ELF-1 (cell line): ENCODE data around the gene TJP1.
"Not testable (repeated sequence)": the region's sequence is repeated elsewhere in the genome, so short reads cannot be mapped to it uniquely, and the experiment has no call there.

Experiments
- DNase-seq: peaks from one replicate; pipeline ENCODE4 v3.0.0-alpha.2; 2016; ENCODE audit warnings: low read depth, low spot score

TJP1 gene

GRCh38 chr15:29838352-29839010 is 16.2 kb upstream of the TJP1 start:
- DNase-seq: no peak

GRCh38 chr15:29835301-29835700 is 13.0 kb upstream of the TJP1 start:
- no peak for DNase-seq

DNA sequence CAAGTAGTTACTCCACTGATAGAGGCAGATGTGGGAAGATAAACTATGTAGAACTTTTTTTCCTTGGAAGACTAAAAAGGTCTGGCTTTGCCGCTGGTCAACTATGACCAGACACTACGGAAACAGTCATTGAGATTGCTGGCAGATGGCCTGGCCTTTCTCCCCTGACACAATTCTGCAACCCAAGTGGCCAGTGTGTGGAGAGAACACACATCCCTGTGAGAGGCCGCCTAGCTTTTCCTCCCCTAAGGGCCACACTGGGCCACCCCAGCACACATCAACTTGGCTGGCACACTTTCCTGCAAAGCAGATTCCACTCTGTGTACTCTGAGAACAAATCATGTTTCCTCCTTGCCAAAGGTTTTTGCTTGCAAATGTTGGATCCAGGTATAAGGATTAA is 10.4 kb upstream of the TJP1 start:
- DNase-seq: no peak

DNA sequence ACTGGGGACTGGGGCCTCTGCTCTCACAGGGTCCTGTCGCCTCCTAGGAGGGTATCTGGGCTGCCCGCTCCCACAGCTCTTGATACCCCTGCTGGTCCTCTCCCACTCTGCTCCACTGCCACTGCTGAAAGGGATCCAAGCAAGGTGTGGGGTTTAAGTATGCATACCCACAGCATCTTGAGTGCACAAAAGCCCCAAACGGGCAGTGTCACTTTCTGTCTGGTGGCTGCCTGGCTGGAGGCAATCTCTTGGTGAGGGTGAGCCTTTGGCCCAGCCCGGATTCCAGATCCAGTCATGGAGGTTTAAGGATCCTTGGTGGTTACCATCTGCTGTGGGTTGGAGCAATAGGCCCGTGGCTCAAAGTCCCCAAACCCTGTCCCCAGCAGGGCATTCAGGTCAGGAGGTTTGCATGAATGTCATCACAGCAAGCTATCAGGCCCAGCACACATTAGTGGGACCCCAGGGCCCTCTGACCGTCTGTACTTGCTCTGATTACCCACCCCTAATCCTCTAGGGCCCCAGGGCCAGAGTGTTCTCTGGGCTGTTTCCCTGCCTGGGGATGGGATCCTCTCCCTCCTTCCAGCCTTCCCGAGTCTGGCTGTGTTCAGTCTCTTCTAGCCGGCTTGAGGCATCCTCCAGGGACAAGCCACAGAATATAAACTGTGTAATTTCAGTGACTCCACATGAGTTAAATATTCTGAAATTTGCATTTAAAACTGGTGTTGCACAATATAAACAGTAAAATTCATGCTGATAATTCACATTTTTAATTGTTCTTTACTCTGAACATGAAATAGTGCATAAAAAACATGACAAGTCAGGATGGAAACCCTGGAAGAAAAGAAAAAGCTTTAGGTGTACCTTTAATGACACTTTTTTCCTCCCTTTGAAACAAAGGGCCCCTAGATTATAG is 4.9 kb upstream of the TJP1 start:
- DNase-seq: peak; percentile 19

- no peak for DNase-seq
Measured at GRCh38 chr15:29825227-29825626, 3.0 kb upstream of the TJP1 start.

- peak; percentile 83 for DNase-seq
Measured at GRCh38 chr15:29822684-29823459, 604 bp upstream of the TJP1 start.

DNA sequence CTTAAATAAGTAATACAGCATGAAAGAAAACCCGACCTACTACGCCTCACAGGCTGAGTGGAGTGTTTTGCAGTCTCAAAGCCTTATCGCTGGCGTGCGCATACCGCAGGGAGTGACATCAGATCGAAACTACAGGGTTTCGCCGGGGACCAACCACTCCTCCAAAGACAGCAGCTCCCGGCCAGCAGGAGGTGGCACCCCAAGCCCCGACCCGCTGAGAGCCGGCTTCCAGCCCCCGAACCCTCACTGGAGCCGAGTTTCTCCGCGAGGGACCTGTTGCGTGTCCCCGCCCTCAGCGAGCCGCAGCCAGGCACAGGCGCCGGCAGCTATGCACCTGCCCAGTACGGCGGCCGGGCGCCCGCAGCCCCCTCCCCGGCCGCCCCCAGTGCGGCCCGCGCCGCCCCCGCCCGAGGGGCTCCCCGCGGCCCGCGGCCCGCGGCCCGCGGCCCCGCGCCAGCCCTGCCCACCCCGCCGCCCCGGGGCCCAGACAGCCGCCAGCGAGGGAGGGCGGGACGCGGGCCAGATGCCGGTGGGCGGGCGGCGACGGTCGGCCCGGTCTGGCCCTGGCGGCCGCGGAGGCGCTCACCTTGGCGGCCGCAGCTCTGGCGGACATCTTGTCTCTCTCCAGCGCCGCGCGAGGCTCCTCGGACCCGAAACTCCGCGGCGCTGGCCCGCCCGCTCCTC is 710 bp downstream of the TJP1 start:
- peak; percentile 91 for DNase-seq

DNA sequence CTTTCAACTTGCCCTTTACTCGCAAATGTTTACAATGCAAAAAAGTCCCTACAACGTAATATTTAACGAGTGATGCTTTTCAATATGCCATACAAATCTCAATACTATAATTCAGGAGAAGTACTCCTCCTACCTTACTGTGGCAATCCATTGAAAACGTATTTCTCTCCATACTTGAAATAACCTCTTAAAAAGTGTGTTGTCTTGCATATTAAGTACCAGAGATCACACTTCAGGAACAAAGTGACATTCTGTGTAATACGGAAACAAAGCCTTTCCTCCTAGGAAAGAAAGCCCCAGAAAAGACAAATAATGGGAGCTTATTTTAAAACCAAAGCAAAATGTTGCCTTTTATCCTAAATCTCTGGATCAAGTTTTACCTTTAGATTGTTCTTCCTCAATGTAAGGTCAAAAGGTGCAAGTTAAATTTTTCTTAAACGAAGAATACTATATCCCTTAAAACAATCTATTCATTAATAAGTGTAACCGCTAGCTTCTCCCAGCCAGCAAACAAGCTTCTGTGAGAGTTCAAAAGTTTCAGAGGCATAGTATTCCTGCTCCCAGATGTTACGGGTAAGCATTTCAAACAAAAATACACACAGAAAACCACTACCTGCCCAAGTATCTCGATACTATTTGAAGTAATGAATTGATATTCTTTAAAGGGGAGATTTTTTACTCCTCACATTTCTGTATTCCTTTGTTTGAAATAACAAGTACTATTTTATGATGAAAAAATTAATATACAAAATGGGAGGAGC is 1.7 kb downstream of the TJP1 start:
- DNase-seq: no peak

GRCh38 chr15:29819979-29820378 is 2.3 kb downstream of the TJP1 start:
- no peak for DNase-seq

GRCh38 chr15:29818141-29818540 is 4.1 kb downstream of the TJP1 start:
- DNase-seq: no peak

GRCh38 chr15:29817455-29817854 is 4.8 kb downstream of the TJP1 start:
- DNase-seq: not testable (repeated sequence)

DNA sequence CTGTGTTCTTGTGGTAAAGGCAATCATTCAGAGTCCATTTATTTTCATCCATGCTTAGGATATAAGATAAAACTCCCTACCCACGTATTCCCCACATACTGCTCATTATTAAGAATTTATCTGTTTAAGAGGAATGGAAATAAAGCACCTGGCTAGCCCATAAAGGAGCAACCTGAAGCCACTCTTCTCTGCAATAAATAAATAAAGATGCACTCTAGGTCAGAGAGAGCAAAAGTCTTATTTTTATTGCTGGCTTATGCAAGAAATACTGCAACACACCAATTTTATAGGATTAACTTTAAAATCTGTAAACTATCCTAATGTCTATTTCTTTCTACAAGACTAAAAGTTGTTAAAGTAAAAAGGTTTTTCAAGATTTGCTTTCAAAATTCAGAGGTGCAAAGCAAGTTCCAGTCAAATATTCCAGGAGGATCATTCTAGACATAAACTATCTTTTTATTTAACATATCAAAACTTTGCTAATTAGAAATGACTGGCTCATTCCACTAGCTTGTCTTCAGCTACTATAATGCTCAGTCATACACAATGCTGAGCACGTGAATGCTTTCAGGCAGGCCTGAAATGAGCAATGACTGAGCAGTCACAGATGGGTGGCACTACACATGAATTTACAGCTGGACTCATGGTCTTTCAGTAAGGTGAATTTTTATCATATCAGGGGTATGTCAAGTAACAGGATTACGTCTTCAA is 7.1 kb downstream of the TJP1 start:
- DNase-seq: no peak

DNA sequence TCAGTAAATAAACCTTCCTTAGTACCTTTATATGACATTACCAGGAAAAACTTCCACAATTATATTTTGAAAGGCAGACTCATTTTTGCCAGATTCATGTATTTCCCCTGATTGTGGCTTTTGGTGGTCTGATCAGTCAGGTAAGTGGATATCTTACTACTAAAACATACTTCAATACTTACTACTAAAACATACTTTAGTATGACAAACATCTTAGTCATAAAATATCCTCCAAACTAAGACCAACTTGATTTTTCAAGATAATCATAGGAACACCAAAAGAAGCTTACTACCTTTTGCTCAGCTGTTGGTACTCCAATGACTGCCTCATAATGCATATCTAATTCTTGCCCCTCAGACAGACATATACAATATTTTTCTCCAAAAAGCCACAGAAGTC is 9.3 kb downstream of the TJP1 start:
- no peak for DNase-seq

- peak; percentile 44 for DNase-seq
Measured at GRCh38 chr15:29812384-29812694, 9.9 kb downstream of the TJP1 start.

DNA sequence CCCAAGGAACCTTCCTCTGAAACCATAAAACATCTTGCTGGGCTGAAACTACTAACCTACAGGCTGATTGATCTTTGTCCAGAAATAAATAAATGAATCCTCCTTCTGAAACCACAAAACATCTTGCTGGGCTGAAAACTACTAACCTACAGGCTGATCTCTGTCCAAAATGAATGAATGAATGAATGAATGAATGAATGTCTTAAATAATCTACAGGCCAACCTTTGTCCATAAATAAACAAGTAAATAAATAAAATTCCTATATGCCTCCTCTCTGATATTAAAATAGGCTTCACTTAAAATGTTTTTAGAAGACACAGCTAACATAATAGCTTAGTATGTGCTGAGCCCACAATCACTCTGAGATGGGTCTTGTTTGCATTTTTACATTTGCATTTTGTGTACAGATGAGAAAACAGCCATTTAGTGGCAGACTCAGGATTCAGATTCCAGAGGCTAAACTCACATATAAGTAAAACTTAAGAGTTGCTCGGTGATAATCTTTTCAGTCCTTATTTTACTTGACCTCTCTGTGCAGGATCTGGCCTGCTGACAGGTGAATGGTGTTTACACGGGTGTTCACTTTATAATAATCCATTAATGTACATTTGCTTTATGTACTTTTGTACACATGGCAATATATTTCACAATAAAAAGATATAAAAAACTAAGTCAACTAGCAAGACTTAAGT is 10.4 kb downstream of the TJP1 start:
- no peak for DNase-seq

DNA sequence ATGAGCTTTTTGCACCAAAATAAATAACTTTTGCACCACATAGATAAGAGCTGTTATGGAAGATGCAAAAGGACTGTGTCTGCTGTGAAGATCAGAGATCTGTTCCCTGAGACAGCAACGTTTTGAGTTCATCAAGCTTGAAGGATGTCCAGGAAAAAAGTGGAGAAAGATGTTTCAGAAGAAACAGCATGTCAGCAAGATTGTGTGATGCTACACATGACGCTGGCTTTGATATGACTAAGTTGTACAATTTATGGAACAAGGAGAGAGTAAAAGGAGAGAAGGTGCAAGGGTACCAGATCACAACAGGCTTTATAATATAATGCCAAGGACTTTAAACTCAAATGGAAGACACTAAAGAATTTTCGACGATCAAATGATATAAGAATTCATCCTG is 16.6 kb downstream of the TJP1 start:
- no peak for DNase-seq

DNA sequence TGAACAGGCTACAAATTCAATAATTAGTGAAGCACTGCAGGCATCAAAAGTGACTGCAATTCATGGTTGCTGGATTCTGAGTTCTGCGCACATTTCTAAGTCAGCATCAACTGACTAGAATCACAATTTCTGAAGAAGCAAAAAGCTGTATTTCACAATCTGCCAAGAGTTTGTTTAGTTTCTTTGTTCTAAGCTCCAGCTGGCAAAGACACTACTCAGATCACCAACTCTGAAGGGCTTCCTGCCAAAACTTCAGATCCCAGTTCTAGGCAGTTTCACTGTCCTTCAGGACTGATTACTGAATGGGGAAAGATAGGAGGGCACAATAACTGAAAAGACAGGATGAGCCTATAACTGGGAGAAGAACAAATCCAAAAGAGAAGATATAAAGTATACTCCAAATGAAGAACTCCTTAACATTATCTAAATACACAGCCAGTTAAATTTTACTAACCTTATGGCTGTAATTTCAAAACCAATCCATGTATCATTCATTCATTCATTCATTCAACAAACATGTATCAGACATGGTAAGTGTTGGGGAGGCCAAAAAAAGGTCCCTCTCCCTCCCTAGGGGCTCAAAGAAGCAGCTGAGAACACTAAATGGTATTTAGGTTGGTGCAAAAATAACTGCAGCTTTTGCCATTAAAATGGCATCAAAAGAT is 17.1 kb downstream of the TJP1 start:
- DNase-seq: no peak

DNA sequence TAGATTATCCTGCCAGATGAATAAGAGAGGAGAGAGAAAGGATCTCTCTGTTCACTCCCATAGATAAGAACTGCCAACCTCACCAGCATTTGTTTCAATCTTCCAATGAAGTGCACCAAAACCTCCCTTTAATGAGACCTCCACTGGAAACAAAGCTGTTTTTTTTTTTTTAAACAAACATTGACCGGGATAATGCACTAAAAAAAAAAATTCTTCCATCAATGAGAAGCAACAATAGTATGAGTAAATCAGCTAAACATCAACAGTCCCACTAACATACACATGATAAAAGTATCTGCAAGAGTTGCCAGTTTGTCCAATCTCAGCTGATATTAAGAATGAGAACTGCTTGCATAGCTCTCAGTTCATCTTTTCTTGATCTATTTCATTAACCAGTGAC is 19.9 kb downstream of the TJP1 start:
- no peak for DNase-seq
